GM06990 (cell line): ENCODE results near the gene DDOST.

ENCODE experiments used
- DNase-seq: peaks from one replicate; pipeline ENCODE4 v3.0.0-alpha.2; 2011; ENCODE audit not compliant: insufficient read length; ENCODE audit errors: extremely low read depth
- H3K27me3 ChIP-seq: replicated peaks from 2 replicates; pipeline ENCODE4 v1.6.0; 2011; ENCODE audit warnings: low read length; ENCODE audit not compliant: control insufficient read depth, insufficient read depth
- H3K36me3 ChIP-seq: 2 replicates; pipeline ENCODE4 v1.5.1; 2011; ENCODE audit warnings: low read length; ENCODE audit not compliant: control insufficient read depth, insufficient read depth
- H3K4me3 ChIP-seq: replicated peaks from 2 replicates; pipeline ENCODE4 v1.5.1; 2011; ENCODE audit warnings: low read depth, mild to moderate bottlenecking, control low read depth, low read length
- CTCF ChIP-seq: IDR thresholded peaks from 2 replicates; pipeline ENCODE4 v1.5.1; 2011; ENCODE audit warnings: low read length, control low read depth, mild to moderate bottlenecking, inconsistent platforms; ENCODE audit not compliant: insufficient read depth, poor library complexity, severe bottlenecking

DDOST gene

GRCh38 chr1:20660363-20660762 lies 806 bp downstream of the DDOST start:
- peak overlapping the region; percentile 99 for H3K4me3 ChIP-seq
- DNase-seq, result no peak
- no peaks in the 10 kb centered on the region for H3K27me3 ChIP-seq
- TF ChIP-seq CTCF, result no peak
- H3K36me3 ChIP-seq, result peaks cover 17% of the 10 kb centered on the region

GRCh38 chr1:20658166-20658915 lies 2.8 kb downstream of the DDOST start:
- no peak overlapping the region for H3K4me3 ChIP-seq
- DNase-seq, result no peak
- peaks cover 28% of the 10 kb centered on the region for H3K36me3 ChIP-seq
- no peak for TF ChIP-seq CTCF
- no peaks in the 10 kb centered on the region for H3K27me3 ChIP-seq

- Histone ChIP-seq H3K27me3 (no peaks in the 10 kb centered on the region), H3K4me3 (no peak overlapping the region), H3K36me3 (peaks cover 37% of the 10 kb centered on the region)
- no peak for TF ChIP-seq CTCF
- DNase-seq, result no peak
Measured at GRCh38 chr1:20657024-20657423, 4.1 kb downstream of the DDOST start.

GRCh38 chr1:20654104-20654690 lies 7.0 kb downstream of the DDOST start:
- no peak for DNase-seq
- Histone ChIP-seq H3K4me3 (no peak overlapping the region), H3K36me3 (peaks cover 50% of the 10 kb centered on the region), H3K27me3 (no peaks in the 10 kb centered on the region)
- TF ChIP-seq CTCF, result no peak

- Histone ChIP-seq H3K36me3 (peaks cover 49% of the 10 kb centered on the region), H3K27me3 (no peaks in the 10 kb centered on the region), H3K4me3 (no peak overlapping the region)
- no peak for DNase-seq
- TF ChIP-seq CTCF, result no peak
Measured at GRCh38 chr1:20652300-20652699, 8.9 kb downstream of the DDOST start.
